Dermis blood vessel endothelial cell (primary cell): ENCODE data around the gene TRIM71. TPM values are rescaled to one million over a fixed set of nuclear protein-coding genes. Genes with fewer than 3 reads are reported as not detected.
"Not testable (repeated sequence)": the region's sequence is repeated elsewhere in the genome, so short reads cannot be mapped to it uniquely, and the experiment has no call there.

Source experiments
- DNase-seq: peaks from one replicate; pipeline ENCODE4 v3.0.0; 2010
- total RNA-seq: library from RNA; depleted of rRNA; stranded (reverse); fragments of >200 nt; gene quantifications from 2 replicates; pipeline ENCODE4 v1.2.3, GENCODE V29; 2014

TRIM71 gene
- total RNA-seq, 1 donor from 2014 or later, result not detected

DNA sequence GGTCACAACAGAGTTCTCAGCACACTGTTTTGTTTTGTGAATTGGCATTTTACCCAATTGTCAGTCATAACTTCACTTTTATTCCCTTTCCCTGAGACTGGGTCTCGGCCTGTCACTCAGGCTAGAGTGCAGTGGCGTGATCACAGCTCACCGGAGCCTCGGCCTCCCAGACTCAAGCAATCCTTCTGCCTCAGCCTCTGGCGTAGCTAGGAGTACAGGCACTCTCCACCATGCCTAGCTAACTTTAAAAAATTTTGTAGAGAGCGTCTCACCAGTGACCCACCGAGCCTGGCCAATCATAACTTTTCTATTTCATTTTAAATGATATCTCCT lies 26.5 kb downstream of the TRIM71 start:
- DNase-seq, result no peak

GRCh38 chr3:32844914-32845313 lies 27.1 kb downstream of the TRIM71 start:
- DNase-seq, result no peak

DNA sequence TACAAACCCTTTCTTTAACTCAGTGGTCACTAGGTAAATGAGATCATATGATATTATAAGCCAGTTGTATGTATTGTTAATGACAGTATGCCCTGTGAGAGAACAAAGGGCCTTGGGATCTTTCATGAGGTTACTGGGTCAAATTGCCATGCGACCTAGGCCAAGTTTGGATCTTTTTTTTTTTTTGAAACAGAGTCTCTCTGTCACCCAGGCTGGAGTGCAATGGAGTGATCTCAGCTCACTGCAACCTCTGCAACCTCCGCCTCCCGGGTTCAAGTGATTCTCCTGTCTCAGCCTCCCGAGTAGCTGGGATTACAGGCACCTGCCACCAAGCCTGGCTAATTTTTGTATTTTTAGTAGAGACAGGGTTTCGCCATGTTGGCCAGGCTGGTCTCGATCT lies 27.7 kb downstream of the TRIM71 start:
- not testable (repeated sequence) for DNase-seq

GRCh38 chr3:32847045-32847444 lies 29.2 kb downstream of the TRIM71 start:
- DNase-seq, result not testable (repeated sequence)

- DNase-seq, result no peak
These were observed 29.7 kb downstream of the TRIM71 start for GRCh38 chr3:32847528-32847927.

DNA sequence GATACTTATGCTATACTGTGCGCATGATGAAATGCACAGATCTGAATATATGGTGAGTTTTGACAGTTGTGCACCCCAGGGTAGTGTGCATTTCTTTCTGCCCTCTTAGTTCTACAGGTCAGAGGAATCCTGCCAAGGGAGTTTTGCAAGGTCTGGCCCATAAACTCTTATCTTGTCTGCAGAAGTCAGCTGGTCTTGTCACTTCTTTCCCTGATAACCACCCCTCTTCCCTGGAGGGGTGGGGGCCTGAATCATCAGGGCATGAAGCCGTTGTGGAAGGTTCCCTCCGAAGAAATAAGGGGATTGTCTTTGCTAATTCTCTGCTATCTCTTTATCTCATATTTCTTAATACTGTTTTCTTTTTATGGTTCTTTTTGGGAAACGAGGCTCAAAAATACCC lies 30.4 kb downstream of the TRIM71 start:
- no peak for DNase-seq

- DNase-seq, result no peak
These were observed 31.2 kb downstream of the TRIM71 start for GRCh38 chr3:32849046-32849445.

DNA sequence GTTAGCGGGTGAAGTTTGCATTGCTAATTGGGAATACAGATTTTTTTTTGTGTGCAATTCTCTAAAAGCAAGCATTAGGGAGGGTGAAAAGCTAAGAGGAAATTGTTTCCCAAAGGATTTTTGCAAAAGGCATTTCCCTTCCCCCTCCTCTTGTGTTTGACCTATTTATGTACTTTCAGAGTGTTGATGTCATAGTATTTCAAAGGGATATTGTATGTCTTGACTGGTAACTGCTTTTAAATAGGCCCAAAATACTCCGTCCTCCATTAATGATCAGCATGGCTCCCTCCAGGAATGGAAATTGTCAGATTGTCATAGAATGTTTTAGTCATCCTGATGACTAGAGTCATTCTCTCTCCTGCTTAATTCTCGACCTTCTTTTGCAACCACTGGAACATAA lies 32.4 kb downstream of the TRIM71 start:
- DNase-seq, result no peak

DNA sequence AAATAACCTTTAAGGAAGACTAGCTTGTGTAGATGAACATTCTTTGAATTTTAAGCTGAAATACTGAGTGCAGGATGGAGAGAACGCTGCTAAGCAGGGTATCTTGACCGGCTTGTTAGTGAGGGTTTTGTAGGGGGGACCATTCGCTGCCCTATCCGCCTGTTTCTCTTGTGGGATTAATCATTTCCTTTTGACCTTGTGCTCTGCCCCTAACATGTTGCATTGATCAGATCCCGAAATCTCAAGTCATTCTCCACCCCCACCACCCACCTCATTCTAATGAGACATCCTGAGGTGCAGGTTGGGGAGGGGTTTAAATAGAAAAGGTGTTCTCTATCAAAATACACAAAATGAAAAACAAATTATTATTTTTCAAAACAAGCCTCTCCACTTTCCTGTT lies 32.8 kb downstream of the TRIM71 start:
- no peak for DNase-seq

- no peak for DNase-seq
These were observed 34.3 kb downstream of the TRIM71 start for GRCh38 chr3:32852146-32852545.

DNA sequence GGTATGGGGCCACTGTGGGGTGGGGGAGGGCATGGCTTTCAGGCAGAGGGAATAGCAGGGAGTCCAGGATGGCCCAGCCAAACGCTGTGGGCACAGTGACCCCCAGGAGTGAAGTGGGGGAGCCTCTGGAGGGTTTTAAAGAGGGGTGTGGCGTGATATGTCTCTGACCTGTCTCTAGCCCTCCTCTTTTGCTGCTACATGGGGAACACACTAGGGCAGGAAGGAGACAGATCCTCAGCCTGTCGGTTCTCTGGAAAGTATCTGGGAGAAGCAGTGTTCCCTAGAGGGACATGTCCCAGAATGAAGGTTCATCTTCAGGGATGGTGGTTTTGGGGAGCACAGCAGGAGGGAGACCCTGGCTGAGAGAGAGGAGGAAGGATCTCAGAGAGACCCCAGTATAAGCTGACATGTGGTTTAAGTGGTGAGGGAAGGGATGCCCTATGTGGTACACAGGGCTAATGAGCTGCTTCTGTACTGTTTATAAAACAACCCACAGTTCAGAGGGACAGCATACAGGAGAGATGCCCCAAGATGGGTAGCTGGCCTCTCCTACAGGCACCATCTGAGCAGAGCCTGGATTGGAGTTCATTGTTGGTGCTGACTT lies 37.7 kb downstream of the TRIM71 start:
- DNase-seq, result no peak

GRCh38 chr3:32856355-32856889 lies 38.6 kb downstream of the TRIM71 start:
- DNase-seq, result no peak

GRCh38 chr3:32856901-32857507 lies 39.2 kb downstream of the TRIM71 start:
- DNase-seq, result no peak

DNA sequence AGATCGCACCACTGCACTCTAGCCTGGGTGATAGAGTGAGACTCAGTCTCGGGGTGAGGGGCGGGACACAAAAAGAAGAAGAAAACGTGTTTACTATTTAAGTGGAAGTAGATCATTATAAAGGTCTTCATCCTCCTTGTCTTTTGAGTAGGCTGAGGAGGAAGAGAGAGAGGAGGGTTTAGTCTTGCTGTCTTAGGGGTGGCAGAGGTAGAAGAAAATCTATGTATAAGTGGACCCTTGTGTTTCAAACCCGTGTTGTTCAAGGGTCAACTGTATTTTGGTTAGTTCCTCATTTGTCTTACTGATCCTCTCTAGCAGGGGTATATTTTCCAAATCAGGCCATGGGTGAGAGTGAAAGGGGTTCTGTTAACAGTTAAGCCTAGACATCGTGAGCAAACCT lies 40.1 kb downstream of the TRIM71 start:
- no peak for DNase-seq

- no peak for DNase-seq
These were observed 41.9 kb downstream of the TRIM71 start for GRCh38 chr3:32859604-32860237.

GRCh38 chr3:32860499-32860898 lies 42.7 kb downstream of the TRIM71 start:
- no peak for DNase-seq

DNA sequence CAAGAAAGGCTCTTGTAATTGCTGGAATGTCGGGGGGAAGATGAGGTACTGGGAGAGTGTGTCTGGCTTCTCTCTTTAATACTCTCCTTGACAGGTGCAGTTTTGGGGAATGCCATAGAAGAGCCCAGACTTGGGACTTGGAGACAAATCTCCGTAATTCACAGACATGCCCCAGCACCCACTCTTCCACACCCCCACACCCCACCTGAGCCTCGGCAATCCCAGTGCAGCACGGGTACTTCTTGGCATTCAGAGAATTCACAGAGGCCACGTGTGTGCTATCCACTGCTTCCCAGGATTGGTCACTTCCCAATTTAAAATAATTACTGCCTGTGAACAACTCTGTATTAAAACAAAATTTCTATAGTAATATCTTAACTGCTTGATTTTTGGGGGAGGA lies 43.9 kb downstream of the TRIM71 start:
- no peak for DNase-seq

- DNase-seq, result no peak
These were observed 44.6 kb downstream of the TRIM71 start for GRCh38 chr3:32862247-32862935.

- no peak for DNase-seq
These were observed 45.2 kb downstream of the TRIM71 start for GRCh38 chr3:32862936-32863487.

DNA sequence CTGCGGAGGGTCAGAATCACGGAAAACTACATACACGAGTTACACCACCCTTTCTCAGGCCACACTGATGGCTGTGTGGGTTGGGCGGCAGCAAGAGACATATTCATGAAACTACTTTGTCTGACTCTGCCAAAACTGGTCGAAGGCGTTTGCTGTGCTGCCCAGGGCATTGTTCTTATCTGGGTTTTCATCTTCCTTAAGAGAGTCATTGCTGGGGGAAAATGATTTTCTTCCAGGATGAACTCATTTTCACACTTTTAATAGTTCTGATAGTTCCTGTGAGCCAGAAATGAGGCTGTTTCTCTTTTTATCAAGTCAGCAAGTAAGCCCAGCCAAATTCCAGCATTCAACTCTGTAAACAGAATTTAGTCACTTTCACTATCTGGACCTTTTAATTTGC lies 47.6 kb downstream of the TRIM71 start:
- DNase-seq, result peak; percentile 14

DNA sequence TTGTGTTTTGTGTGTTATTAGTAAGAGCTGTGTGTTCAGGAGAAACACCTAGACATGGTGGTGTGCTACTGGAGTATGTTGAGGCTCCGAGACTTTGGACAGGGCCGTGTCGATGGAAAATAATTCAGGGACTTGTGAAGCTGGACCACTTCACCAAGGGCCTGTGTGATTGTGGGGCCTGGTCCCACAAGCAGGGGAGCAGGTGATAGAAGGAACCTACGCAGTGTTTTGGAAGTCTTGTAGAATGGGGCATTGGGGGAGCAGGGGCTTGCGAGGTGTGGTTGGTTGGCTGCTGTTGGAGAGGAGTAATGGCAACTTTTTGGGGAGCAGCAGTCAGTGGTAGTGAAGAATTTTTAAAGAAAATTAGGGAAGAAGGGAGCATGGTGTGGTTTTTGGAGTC lies 48.7 kb downstream of the TRIM71 start:
- no peak for DNase-seq

DNA sequence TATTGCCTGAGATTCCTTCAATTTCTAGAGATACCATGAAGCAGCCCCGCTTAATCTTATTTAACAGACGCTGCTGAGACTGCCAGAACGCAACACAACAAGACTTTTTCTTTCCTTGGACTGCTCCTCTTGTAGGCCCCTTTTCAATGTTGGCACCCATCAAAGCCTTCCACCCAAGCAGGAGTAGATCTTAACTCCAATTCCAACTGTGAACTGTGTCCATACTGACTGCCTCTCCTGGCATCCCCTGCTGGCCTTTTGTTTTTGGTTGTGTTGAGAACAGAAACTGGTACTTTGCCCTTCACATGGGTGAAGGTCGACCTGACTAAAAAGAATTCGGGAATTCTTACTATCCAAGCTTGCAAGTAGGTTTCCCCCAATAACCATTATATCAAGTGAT lies 50.2 kb downstream of the TRIM71 start:
- no peak for DNase-seq
